Lung (tissue), 12 donors: Measurements from ENCODE around the gene URAD. TPM values are rescaled to one million over a fixed set of nuclear protein-coding genes. Genes with fewer than 3 reads are reported as not detected.

Experiments
- ATAC-seq: fragments of 200-7000 bp; cut with Tn5 transposase; one replicate; pipeline ENCODE4 v1.9.1; 2020; ENCODE audit warnings: moderate number of reproducible peaks; ENCODE audit not compliant: insufficient read depth, low FRiP score
- DNase-seq, 3 donors: peaks; one replicate each; pipeline ENCODE4 v3.0.0-alpha.2; 2013 to 2017
- H3K27ac ChIP-seq, 2 donors: one replicate each; pipeline ENCODE4 v1.5.1; 2013; ENCODE audit warnings: mild to moderate bottlenecking in 2 of 2, moderate library complexity in 2 of 2, control low read depth in 1 of 2, inconsistent platforms in 1 of 2, low read depth in 1 of 2, low read length in 1 of 2
- H3K27me3 ChIP-seq, 3 donors: one replicate each; pipeline ENCODE4 v1.5.1; 2013; ENCODE audit warnings: low read length in 2 of 3; ENCODE audit not compliant: control insufficient read depth in 3 of 3, insufficient read depth in 3 of 3
- H3K36me3 ChIP-seq, 4 donors: one replicate each; pipeline ENCODE4 v1.5.1; 2013; ENCODE audit warnings: low read length in 4 of 4, mild to moderate bottlenecking in 1 of 4, moderate library complexity in 1 of 4; ENCODE audit not compliant: control insufficient read depth in 4 of 4, insufficient read depth in 4 of 4
- H3K4me1 ChIP-seq, 5 donors: one replicate each; pipeline ENCODE4 v1.5.1; 2013; ENCODE audit warnings: low read length in 5 of 5, mild to moderate bottlenecking in 2 of 5, moderate library complexity in 1 of 5; ENCODE audit not compliant: control insufficient read depth in 5 of 5, insufficient read depth in 5 of 5
- H3K4me3 ChIP-seq: one replicate; pipeline ENCODE4 v1.5.1; 2013; ENCODE audit warnings: mild to moderate bottlenecking, control low read depth, moderate library complexity
- H3K9ac ChIP-seq, 2 donors: one replicate each; pipeline ENCODE4 v1.5.1; 2013; ENCODE audit warnings: low read length in 2 of 2, control low read depth in 1 of 2; ENCODE audit not compliant: insufficient read depth in 1 of 2
- H3K9me3 ChIP-seq, 4 donors: one replicate each; pipeline ENCODE4 v1.5.1; 2013; ENCODE audit warnings: low read length in 3 of 4, mild to moderate bottlenecking in 1 of 4, moderate library complexity in 1 of 4; ENCODE audit not compliant: control insufficient read depth in 4 of 4, insufficient read depth in 3 of 4
- CTCF ChIP-seq: IDR thresholded peaks from 2 replicates; pipeline ENCODE4 v1.5.1; 2012; ENCODE audit warnings: mild to moderate bottlenecking; ENCODE audit errors: control extremely low read depth, extremely low read depth
- whole genome bisulfite sequencing, 2 donors: extraction: QIAGEN DNeasy Blood & Tissue Kit; methylation state at CpG; one replicate each; pipeline ENCODE4 v1.1.7; 2013; 5-methylcytosine and 5-hydroxymethylcytosine counted together
- polyA plus RNA-seq, 2 donors: library from polyadenylated mRNA; stranded (reverse); fragments of 200-250 nt; gene quantifications; one replicate each; pipeline ENCODE4 v1.2.1, GENCODE V29; 2013
- total RNA-seq, 2 donors: library from RNA; depleted of rRNA in 1 of 2; stranded (reverse); fragments of >200 nt in 1 of 2; gene quantifications; one replicate each; pipeline ENCODE4 v1.2.1, GENCODE V29; 2014 to 2021
- donor health status: control.
- donor health status: control.
- donor health status: Bipolar disorder and iron deficiency.
- donor health status: healthy.
- donor health status: DM: yes; HTN: yes; CAD: no.

Gene URAD
- total and polyA plus RNA-seq, 4 donors = not detected

- H3K4me1 ChIP-seq = no peaks in the 10 kb centered on the region
- peaks cover 0 to 3% (median 0%) of the 10 kb centered on the region in 3 donors for H3K27me3 ChIP-seq
- peaks cover 0 to 3% (median 0%) of the 10 kb centered on the region in 4 donors for H3K9me3 ChIP-seq
- H3K4me3 ChIP-seq = no peak overlapping the region
- peak; percentile 45 to 58 (median 52) for DNase-seq
- WGBS, 2 donors = 63 to 65% methylated on average over 7 of the region's 7 CpGs
- no peak for TF ChIP-seq CTCF
- no peak overlapping the region for H3K27ac ChIP-seq
- H3K9ac ChIP-seq = no peak overlapping the region
- no peak for ATAC-seq
- H3K36me3 ChIP-seq = no peaks in the 10 kb centered on the region
Measured at GRCh38 chr13:27997904-27998522, 9.5 kb upstream of the URAD start.

- peaks cover 2 to 27% (median 4%) of the 10 kb centered on the region in 3 donors for H3K27me3 ChIP-seq
- no peak for ATAC-seq
- no peak for TF ChIP-seq CTCF
- DNase-seq = no peak
- H3K36me3 ChIP-seq = no peaks in the 10 kb centered on the region
- WGBS, 2 donors = 74 to 79% methylated on average over 6 of the region's 6 CpGs
- H3K4me3 ChIP-seq = no peak overlapping the region
- H3K27ac ChIP-seq = no peak overlapping the region
- no peaks in the 10 kb centered on the region for H3K9me3 ChIP-seq
- no peaks in the 10 kb centered on the region for H3K4me1 ChIP-seq
- no peak overlapping the region for H3K9ac ChIP-seq
Measured at GRCh38 chr13:27991881-27992280, 3.4 kb upstream of the URAD start.

- TF ChIP-seq CTCF = no peak
- no peaks in the 10 kb centered on the region for H3K9me3 ChIP-seq
- H3K36me3 ChIP-seq = no peaks in the 10 kb centered on the region
- no peak overlapping the region for H3K4me3 ChIP-seq
- WGBS, 2 donors = 87 to 93% methylated on average over 1 of the region's 1 CpG
- ATAC-seq (no peak), DNase-seq (no peak)
- H3K27ac ChIP-seq = no peak overlapping the region
- no peak overlapping the region for H3K9ac ChIP-seq
- peaks cover 0 to 1% (median 0%) of the 10 kb centered on the region in 5 donors for H3K4me1 ChIP-seq
- peaks cover 4 to 65% (median 36%) of the 10 kb centered on the region in 3 donors for H3K27me3 ChIP-seq
Measured at GRCh38 chr13:27985600-27985999, 2.9 kb downstream of the URAD start.

GRCh38 chr13:27982361-27982760 is 6.1 kb downstream of the URAD start:
- peaks cover 11 to 79% (median 57%) of the 10 kb centered on the region in 3 donors for H3K27me3 ChIP-seq

More at GRCh38 chr13:27982361-27982760, 6.1 kb downstream of the URAD start:
- 66 to 76% methylated on average over 2 of the region's 2 CpGs for WGBS, 2 donors
- no peaks in the 10 kb centered on the region for H3K36me3 ChIP-seq
- no peak overlapping the region for H3K9ac ChIP-seq
- no peak for ATAC-seq
- peaks cover 0 to 2% (median 0%) of the 10 kb centered on the region in 4 donors for H3K9me3 ChIP-seq
- peaks cover 0 to 9% (median 0%) of the 10 kb centered on the region in 5 donors for H3K4me1 ChIP-seq
- TF ChIP-seq CTCF = no peak
- no peak overlapping the region for H3K4me3 ChIP-seq
- DNase-seq = no peak
- no peak overlapping the region for H3K27ac ChIP-seq
